SK-N-SH (cell line): ENCODE measurements around the gene METTL4. TPM values are rescaled to one million over a fixed set of nuclear protein-coding genes. Genes with fewer than 3 reads are reported as not detected.

ENCODE experiments used
- CTCF ChIA-PET: fragments of 300-600, 350-600 bp; formaldehyde crosslinking; extraction: SDS; loops from one replicate; lab custom pipeline; 2021; lab: Yijun Ruan, JAX
- POLR2A ChIA-PET: fragments of 350-600 bp; sonication (Branson Sonifier 250); formaldehyde crosslinking; extraction: SDS; loops from one replicate; lab custom pipeline; 2020; ENCODE audit warnings: antibody characterized with exemption, inconsistent platforms; lab: Yijun Ruan, JAX
- DNase-seq: peaks from one replicate; pipeline ENCODE4 v3.0.0; 2012
- H2AFZ ChIP-seq: fragments of 200-600 bp; sonication (generic); 2 replicates; pipeline ENCODE4 v1.8.1; 2016; ENCODE audit warnings: antibody characterized with exemption, mild to moderate bottlenecking, low read depth
- H3F3A ChIP-seq: fragments of 200-600 bp; sonication (generic); replicated peaks from 2 replicates; pipeline ENCODE3; 2016; ENCODE audit warnings: antibody characterized with exemption, mild to moderate bottlenecking; ENCODE audit not compliant: insufficient read depth
- H3K27ac ChIP-seq, 2 experiments: fragments of 200-500 bp in 1 of 2; fragments of 200-600 bp in 1 of 2; sonication (Bioruptor generic) in 1 of 2; sonication (generic), shearing (Covaris generic) in 1 of 2; 2 replicates each; pipeline versions ENCODE4 v1.5.1 to v1.6.1; 2014 to 2016; ENCODE audit warnings: low read depth in 2 of 2, inconsistent platforms in 1 of 2, low read length in 1 of 2, mild to moderate bottlenecking in 1 of 2, mixed read lengths in 1 of 2
- H3K27me3 ChIP-seq: fragments of 200-600 bp; sonication (generic), shearing (Covaris generic); 2 replicates; pipeline ENCODE4 v1.6.1; 2016; ENCODE audit warnings: mixed run types; ENCODE audit not compliant: insufficient read depth
- H3K36me3 ChIP-seq, 2 experiments: fragments of 200-500 bp in 1 of 2; fragments of 200-600 bp in 1 of 2; sonication (Bioruptor generic) in 1 of 2; sonication (generic) in 1 of 2; replicated peaks in 1 of 2; 2 replicates each; pipeline versions ENCODE3 to v1.5.1; 2014 to 2016; ENCODE audit warnings: low read length in 1 of 2, mild to moderate bottlenecking in 1 of 2; ENCODE audit not compliant: insufficient read depth in 2 of 2, control insufficient read depth in 1 of 2
- H3K4me1 ChIP-seq, 2 experiments: fragments of 200-500 bp in 1 of 2; fragments of 200-600 bp in 1 of 2; sonication (Bioruptor generic) in 1 of 2; sonication (generic), shearing (Covaris generic) in 1 of 2; 2 replicates each; pipeline versions ENCODE4 v1.5.1 to v1.6.1; 2014 to 2016; ENCODE audit warnings: low read depth in 1 of 2, low read length in 1 of 2, mixed run types in 1 of 2; ENCODE audit not compliant: insufficient read depth in 2 of 2, control insufficient read depth in 1 of 2
- H3K4me2 ChIP-seq: fragments of 200-600 bp; sonication (generic), shearing (Covaris generic); 2 replicates; pipeline ENCODE4 v1.6.1; 2017; ENCODE audit warnings: mixed run types
- H3K4me3 ChIP-seq, 2 experiments: fragments of 200-500 bp in 1 of 2; fragments of 200-600 bp in 1 of 2; sonication (Bioruptor generic) in 1 of 2; sonication (generic), shearing (Covaris generic) in 1 of 2; 2 replicates each; pipeline versions ENCODE4 v1.5.1 to v1.8.1; 2014 to 2016; ENCODE audit warnings: low read depth in 2 of 2, inconsistent platforms in 1 of 2, low read length in 1 of 2, mild to moderate bottlenecking in 1 of 2, mixed read lengths in 1 of 2, moderate library complexity in 1 of 2
- H3K79me2 ChIP-seq: fragments of 200-600 bp; sonication (generic); 2 replicates; pipeline ENCODE4 v1.8.1; 2017; ENCODE audit warnings: mild to moderate bottlenecking; ENCODE audit not compliant: insufficient read depth
- H3K9ac ChIP-seq: fragments of 200-600 bp; sonication (generic); 2 replicates; pipeline ENCODE4 v1.6.1; 2017; ENCODE audit warnings: mixed run types
- H3K9me2 ChIP-seq: fragments of 200-600 bp; sonication (generic); 2 replicates; pipeline ENCODE4 v1.6.1; 2017; ENCODE audit warnings: mixed run types
- H3K9me3 ChIP-seq: fragments of 200-600 bp; sonication (generic); 2 replicates; pipeline ENCODE4 v1.6.1; 2017; ENCODE audit warnings: mixed run types, mild to moderate bottlenecking, moderate library complexity
- H4K20me1 ChIP-seq: fragments of 200-600 bp; sonication (generic); 2 replicates; pipeline ENCODE4 v1.6.1; 2017; ENCODE audit warnings: mild to moderate bottlenecking, mixed run types; ENCODE audit not compliant: insufficient read depth
- CHD2 ChIP-seq: fragments of 150-350 bp; IDR thresholded peaks from 2 replicates; pipeline ENCODE4 v1.6.1; 2018; ENCODE audit warnings: low read length; ENCODE audit not compliant: partially characterized antibody
- CTCF ChIP-seq: fragments of 200-600 bp; sonication (generic); IDR thresholded peaks from 2 replicates; pipeline ENCODE4 v1.6.1; 2017; ENCODE audit warnings: antibody characterized with exemption, mild to moderate bottlenecking, moderate library complexity
- EP300 ChIP-seq, 2 experiments: IDR thresholded peaks; 2 replicates each; pipeline versions ENCODE4 v1.4.0 to v1.6.1; 2012; ENCODE audit warnings: borderline replicate concordance in 1 of 2, low read depth in 1 of 2, low read length in 1 of 2
- EZH2phosphoT487 ChIP-seq: fragments of 200-600 bp; sonication (generic); IDR thresholded peaks from 2 replicates; pipeline ENCODE4 v1.6.1; 2017; ENCODE audit warnings: low read depth, mixed run types, mild to moderate bottlenecking, antibody characterized with exemption, moderate library complexity, borderline replicate concordance
- GATA2 ChIP-seq: sonication (generic); formaldehyde crosslinking; IDR thresholded peaks from 2 replicates; pipeline ENCODE4 v1.5.0; 2020; ENCODE audit warnings: mild to moderate bottlenecking, missing genetic modification reagents
- IRF3 ChIP-seq: fragments of 150-350 bp; IDR thresholded peaks from 2 replicates; pipeline ENCODE4 v1.6.1; 2016; ENCODE audit warnings: mild to moderate bottlenecking, low read depth, low read length
- JUND ChIP-seq: IDR thresholded peaks from 2 replicates; pipeline ENCODE4 v1.4.0; 2012
- MAX ChIP-seq: IDR thresholded peaks from 2 replicates; pipeline ENCODE4 v1.4.0; 2012; ENCODE audit warnings: low read depth
- MEF2A ChIP-seq: IDR thresholded peaks from 2 replicates; pipeline ENCODE4 v1.4.0; 2012; ENCODE audit warnings: low read depth, borderline replicate concordance
- NRF1 ChIP-seq: IDR thresholded peaks from 2 replicates; pipeline ENCODE4 v1.6.1; 2012; ENCODE audit warnings: low read depth, mild to moderate bottlenecking, low read length
- POLR2AphosphoS5 ChIP-seq: IDR thresholded peaks from 2 replicates; pipeline ENCODE4 v1.6.1; 2012; ENCODE audit warnings: low read depth, low read length
- RAD21 ChIP-seq: IDR thresholded peaks from 2 replicates; pipeline ENCODE4 v1.6.1; 2012; ENCODE audit warnings: mild to moderate bottlenecking, low read length
- REST ChIP-seq: IDR thresholded peaks from 2 replicates; pipeline ENCODE4 v1.6.1; 2012; ENCODE audit warnings: mild to moderate bottlenecking, low read depth, low read length, moderate library complexity
- RXRA ChIP-seq: IDR thresholded peaks from 2 replicates; pipeline ENCODE4 v1.4.0; 2012; ENCODE audit warnings: low read depth, mild to moderate bottlenecking, borderline replicate concordance
- TCF12 ChIP-seq: IDR thresholded peaks from 2 replicates; pipeline ENCODE4 v1.4.0; 2012
- TEAD4 ChIP-seq: IDR thresholded peaks from 2 replicates; pipeline ENCODE4 v1.4.0; 2012; ENCODE audit warnings: mild to moderate bottlenecking, borderline replicate concordance; ENCODE audit not compliant: insufficient read depth
- USF1 ChIP-seq: IDR thresholded peaks from 2 replicates; pipeline ENCODE4 v1.4.0; 2012; ENCODE audit warnings: low read depth, borderline replicate concordance
- WGBS: methylation state at CpG from one replicate; pipeline ENCODE4 v1.1.6; 2017; ENCODE audit warnings: low lambda C conversion rate; 5-methylcytosine and 5-hydroxymethylcytosine counted together
- polyA plus RNA-seq, 3 experiments: library from polyadenylated mRNA; depleted of rRNA; stranded (reverse); fragments of >200 nt; gene quantifications; 2 replicates each; pipeline ENCODE4 v1.2.3, GENCODE V29; 2012

The METTL4 gene
- polyA plus RNA-seq, 1 of the 3 experiments (the other 2 are of a cell fraction), result 2.9 TPM

GRCh38 chr18:2522112-2522511, 49.2 kb downstream of the METTL4 start:
- CTCF ChIA-PET, result interaction anchor here (1.3 to 2.0 kb wide), 2 partner anchors 20 to 25 kb away, joined by 5 to 6 read pairs; no protein-coding TSS in a partner anchor
- no peak overlapping the region for H3K4me2 ChIP-seq
- no peaks in the 10 kb centered on the region for H3K79me2 ChIP-seq

More at GRCh38 chr18:2522112-2522511, 49.2 kb downstream of the METTL4 start:
- Histone ChIP-seq H3K9me2 (no peaks in the 10 kb centered on the region), H3F3A (peaks cover 9% of the 10 kb centered on the region), H3K9ac (no peak overlapping the region), H2AFZ (no peak overlapping the region), H3K4me3 (no peak overlapping the region), H3K27me3 (no peaks in the 10 kb centered on the region), H3K9me3 (no peaks in the 10 kb centered on the region), H3K27ac (no peak overlapping the region), H4K20me1 (no peaks in the 10 kb centered on the region), H3K4me1 (no peaks in the 10 kb centered on the region), H3K36me3 (no peaks in the 10 kb centered on the region)
- no peak for TF ChIP-seq CTCF
- TF ChIP-seq GATA2 (CRISPR knock-in tag), result no peak
- no peak for TF ChIP-seq REST
- TF ChIP-seq JUND, result no peak
- no peak for TF ChIP-seq EZH2phosphoT487
- no peak for TF ChIP-seq TEAD4
- TF ChIP-seq RAD21, result no peak
- TF ChIP-seq TCF12, result no peak
- no peak for TF ChIP-seq CHD2
- no peak for TF ChIP-seq MEF2A
- no peak for TF ChIP-seq MAX
- no peak for TF ChIP-seq POLR2AphosphoS5
- TF ChIP-seq IRF3, result no peak
- no peak for TF ChIP-seq NRF1
- TF ChIP-seq USF1, result no peak
- no peak for TF ChIP-seq RXRA
- no peak for TF ChIP-seq EP300 (IDR thresholded peaks at IDR 0.05; ENCODE audit: borderline replicate concordance in 1 of 2, low read depth in 1 of 2, low read length in 1 of 2)
- no peak for DNase-seq
- 86% methylated on average over 4 of the region's 4 CpGs for WGBS
- POLR2A ChIA-PET, result no interaction called here
